Omental fat pad (tissue), 4 donors: Measurements from ENCODE around the gene HDGFL1. TPM values are rescaled to one million over a fixed set of nuclear protein-coding genes. Genes with fewer than 3 reads are reported as not detected.
A peak's percentile ranks its signal among the peaks of the same experiment; 100 is the strongest.

Experiments used
- ATAC-seq: fragments of 150-250 bp; one replicate; pipeline ENCODE4 v1.9.1; 2016; ENCODE audit warnings: mild to moderate bottlenecking, moderate library complexity; ENCODE audit not compliant: low FRiP score
- DNase-seq: peaks from one replicate; pipeline ENCODE4 v3.0.0-alpha.2; 2019; ENCODE audit warnings: low spot score
- total RNA-seq, 4 donors: library from RNA; depleted of rRNA; stranded (reverse); fragments of >200 nt; gene quantifications; one replicate each; pipeline ENCODE4 v1.1.0, GENCODE V29; 2016
- TF ChIP-seq, protein P1 (sequence below), 3 donors: fragments of 450-650 bp; IDR thresholded peaks; one replicate each; pipeline ENCODE4 v1.5.1; 2016 to 2017; ENCODE audit warnings: antibody characterized with exemption in 3 of 3, mild to moderate bottlenecking in 3 of 3, moderate library complexity in 2 of 3

HDGFL1 gene
- total RNA-seq, 4 donors from 2014 or later, result not detected

DNA sequence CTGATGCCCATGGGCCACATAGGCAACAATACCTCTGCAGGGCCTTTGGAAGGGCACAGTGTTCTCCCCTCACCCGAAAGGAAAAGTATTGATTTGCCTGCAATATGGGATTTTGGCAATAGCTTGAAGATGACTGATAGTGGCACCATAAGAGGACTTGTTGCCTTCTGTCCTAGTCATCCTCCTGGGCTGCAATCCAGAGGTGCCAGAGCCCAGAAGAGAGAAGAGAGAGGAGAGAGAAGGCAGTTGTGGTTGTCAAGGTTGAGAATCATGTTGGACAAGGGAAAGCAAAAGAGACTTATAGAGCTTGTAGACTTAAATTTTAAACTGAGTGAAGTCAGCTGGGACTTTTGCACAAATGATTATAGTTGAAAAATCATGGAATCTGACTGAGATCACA, 14.6 kb downstream of the HDGFL1 start:
- ATAC-seq (no peak), DNase-seq (no peak)
- TF ChIP-seq, protein P1, sequence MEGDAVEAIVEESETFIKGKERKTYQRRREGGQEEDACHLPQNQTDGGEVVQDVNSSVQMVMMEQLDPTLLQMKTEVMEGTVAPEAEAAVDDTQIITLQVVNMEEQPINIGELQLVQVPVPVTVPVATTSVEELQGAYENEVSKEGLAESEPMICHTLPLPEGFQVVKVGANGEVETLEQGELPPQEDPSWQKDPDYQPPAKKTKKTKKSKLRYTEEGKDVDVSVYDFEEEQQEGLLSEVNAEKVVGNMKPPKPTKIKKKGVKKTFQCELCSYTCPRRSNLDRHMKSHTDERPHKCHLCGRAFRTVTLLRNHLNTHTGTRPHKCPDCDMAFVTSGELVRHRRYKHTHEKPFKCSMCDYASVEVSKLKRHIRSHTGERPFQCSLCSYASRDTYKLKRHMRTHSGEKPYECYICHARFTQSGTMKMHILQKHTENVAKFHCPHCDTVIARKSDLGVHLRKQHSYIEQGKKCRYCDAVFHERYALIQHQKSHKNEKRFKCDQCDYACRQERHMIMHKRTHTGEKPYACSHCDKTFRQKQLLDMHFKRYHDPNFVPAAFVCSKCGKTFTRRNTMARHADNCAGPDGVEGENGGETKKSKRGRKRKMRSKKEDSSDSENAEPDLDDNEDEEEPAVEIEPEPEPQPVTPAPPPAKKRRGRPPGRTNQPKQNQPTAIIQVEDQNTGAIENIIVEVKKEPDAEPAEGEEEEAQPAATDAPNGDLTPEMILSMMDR (IDR thresholded peaks at IDR 0.05), result no peak

DNA sequence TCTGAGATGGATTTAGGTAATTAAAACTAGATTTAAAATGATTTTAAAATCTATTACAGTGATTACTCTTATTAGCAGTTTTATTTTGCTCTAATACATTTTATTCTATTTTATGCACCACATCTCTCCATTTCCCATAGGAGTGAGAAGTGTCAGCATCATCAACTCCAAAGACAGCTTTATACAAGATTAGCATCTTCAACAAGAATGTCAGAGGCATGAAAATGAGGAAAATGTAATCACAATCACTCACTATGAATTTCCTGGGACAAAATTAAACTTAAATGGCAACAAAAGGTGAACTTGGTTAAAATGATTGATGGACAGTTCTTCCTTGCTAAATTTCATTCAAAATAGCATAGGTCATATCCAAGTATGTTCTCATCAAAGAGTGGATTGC, 19.8 kb downstream of the HDGFL1 start:
- TF ChIP-seq, protein P1 (IDR thresholded peaks at IDR 0.05), result no peak
- DNase-seq, result no peak
- no peak for ATAC-seq

- TF ChIP-seq, protein P1 (IDR thresholded peaks at IDR 0.05), result no peak
- DNase-seq (no peak), ATAC-seq (no peak)
Measured at GRCh38 chr6:22590423-22590822, 21.1 kb downstream of the HDGFL1 start.

DNA sequence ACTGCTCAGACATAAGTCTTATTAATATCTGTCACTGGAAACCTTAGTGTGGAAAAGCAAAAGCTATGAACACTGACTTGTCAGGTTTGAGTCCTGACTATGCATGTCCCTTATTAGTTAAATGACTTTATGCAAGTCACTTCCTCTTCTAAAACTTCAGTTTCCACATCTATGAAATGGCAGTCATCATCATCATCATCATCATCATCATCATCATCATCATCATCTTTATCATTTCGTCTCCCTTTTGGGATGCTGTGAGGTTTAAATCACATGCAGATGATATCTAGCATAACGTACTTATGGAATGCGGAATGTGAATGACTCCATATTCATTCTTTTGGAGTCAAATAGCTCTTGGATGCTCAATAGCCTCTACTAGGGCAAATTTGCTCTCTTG, 24.5 kb downstream of the HDGFL1 start:
- DNase-seq (no peak), ATAC-seq (no peak)
- TF ChIP-seq, protein P1 (IDR thresholded peaks at IDR 0.05), result no peak

DNA sequence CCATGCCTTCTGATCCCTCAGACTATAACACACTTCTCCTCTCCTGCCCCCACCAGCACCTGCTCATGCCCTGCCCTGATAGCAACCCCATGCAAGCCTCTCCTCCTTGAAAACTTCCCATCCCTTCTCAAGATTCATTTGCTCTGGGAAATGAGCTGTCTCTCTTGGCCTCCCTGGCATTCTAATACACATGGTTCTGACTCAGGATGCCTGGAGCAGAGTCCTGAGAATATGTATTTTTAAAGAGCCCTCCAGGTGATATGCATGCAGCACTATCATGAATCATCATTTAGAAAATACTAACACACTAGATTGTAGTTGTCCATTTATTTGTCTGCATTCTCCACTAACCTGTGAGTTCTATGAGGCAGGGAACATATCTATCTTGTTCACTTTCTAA, 26.6 kb downstream of the HDGFL1 start:
- TF ChIP-seq, protein P1 (IDR thresholded peaks at IDR 0.05), result no peak
- ATAC-seq, result no peak
- DNase-seq, result no peak

DNA sequence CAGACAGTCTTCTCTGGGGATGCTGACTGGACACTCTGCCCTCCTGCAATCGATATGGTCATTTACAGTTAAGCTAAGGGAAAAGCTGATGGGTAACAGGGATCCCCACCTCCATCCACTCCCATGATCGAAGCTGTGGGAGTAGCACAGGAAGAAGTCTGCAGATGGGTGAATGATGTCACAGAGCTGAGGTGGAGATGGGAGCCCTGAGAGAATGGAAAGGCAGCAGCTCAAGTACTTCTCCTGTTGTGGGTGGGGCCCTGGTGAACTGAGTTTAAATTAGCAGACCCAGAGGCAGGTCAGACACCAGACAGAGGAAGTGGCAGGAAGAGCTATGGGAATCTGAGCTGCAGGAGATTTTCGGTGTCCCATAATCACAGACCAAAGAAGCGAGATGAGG, 29.0 kb downstream of the HDGFL1 start:
- DNase-seq (no peak), ATAC-seq (peak; percentile 48)
- TF ChIP-seq, protein P1 (IDR thresholded peaks at IDR 0.05), result no peak

- ATAC-seq, result peak; percentile 57
- TF ChIP-seq, protein P1 (IDR thresholded peaks at IDR 0.05), result no peak
- DNase-seq, result no peak
Measured at GRCh38 chr6:22600059-22600458, 30.7 kb downstream of the HDGFL1 start.
